ENCODE measurements around the gene ADAMTS20.

DNA sequence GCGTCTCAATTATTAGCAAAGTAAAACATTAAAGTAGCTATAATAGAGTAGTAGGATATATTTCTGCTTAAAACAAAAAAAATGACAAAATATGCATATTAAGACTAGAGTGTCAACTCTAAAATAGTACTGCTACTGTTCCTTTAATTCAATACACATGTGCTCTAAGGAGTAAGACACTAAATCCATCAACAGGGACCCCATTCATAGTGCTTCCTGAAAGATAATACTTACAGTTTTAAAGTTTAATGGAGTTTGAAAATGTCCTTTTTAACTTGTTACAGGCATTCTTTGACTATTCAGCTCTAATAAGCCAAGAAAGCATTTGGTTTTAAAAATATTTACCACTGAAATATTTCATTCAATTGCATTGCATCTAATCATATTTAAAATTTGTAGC lies 145.2 kb downstream of the ADAMTS20 start:
- TF ChIP-seq, protein P1, sequence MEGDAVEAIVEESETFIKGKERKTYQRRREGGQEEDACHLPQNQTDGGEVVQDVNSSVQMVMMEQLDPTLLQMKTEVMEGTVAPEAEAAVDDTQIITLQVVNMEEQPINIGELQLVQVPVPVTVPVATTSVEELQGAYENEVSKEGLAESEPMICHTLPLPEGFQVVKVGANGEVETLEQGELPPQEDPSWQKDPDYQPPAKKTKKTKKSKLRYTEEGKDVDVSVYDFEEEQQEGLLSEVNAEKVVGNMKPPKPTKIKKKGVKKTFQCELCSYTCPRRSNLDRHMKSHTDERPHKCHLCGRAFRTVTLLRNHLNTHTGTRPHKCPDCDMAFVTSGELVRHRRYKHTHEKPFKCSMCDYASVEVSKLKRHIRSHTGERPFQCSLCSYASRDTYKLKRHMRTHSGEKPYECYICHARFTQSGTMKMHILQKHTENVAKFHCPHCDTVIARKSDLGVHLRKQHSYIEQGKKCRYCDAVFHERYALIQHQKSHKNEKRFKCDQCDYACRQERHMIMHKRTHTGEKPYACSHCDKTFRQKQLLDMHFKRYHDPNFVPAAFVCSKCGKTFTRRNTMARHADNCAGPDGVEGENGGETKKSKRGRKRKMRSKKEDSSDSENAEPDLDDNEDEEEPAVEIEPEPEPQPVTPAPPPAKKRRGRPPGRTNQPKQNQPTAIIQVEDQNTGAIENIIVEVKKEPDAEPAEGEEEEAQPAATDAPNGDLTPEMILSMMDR (optimal IDR thresholded peaks at IDR 0.05 in 1 of 3, IDR thresholded peaks at IDR 0.05 in 1 of 3, conservative IDR thresholded peaks at IDR 0.05 in 1 of 3; ENCODE audit: extremely low read depth in 1 of 3, insufficient read depth in 2 of 3, low read length in 3 of 3): no peak
- no peak for TF ChIP-seq EZH2 (IDR thresholded peaks at IDR 0.05; ENCODE audit: low read length)

Data from keratinocyte (primary cell).